ENCODE measurements around the gene ALDH16A1. TPM values are rescaled to one million over a fixed set of nuclear protein-coding genes. Genes with fewer than 3 reads are reported as not detected.

ALDH16A1 gene
- total and polyA plus RNA-seq, 7 donors = 3.6 to 12.9 (median 7.4) TPM

DNA sequence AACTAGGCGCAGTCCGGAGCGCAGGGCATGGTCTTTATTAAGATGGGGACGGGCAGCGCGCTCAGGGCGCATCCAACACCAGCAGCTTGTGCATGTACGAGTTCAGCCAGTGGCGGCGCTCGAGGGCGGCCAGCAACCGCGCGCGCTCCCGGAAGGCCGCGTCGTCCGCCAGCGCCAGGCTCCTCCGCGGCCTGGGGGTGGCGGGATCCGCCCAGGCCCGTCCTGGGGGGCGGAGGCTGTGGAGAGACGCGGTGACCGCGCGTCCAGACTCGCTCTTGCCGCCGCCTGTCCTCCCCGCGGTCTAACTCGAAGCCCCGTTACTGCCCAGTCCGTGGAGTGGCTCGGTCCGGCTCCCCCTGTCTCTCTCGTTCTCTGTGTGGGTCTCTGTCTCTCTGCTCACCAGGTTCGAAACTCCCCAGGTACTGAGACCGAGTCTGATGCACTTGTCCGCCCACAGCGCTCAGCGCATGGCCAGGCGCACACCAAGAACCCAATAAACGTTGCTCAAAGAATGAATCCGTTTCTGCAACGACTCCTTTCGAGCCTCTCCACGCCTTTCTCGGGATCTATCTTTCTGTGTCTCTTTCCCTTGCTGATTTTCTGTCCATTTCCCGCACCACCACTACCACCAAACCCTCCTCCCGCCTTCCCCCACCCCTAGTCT is 30.5 kb upstream of the ALDH16A1 start:
- H3K36me3 ChIP-seq (ENCODE audit: insufficient read depth in 1 of 2, low read depth in 1 of 2) = no peaks in the 10 kb centered on the region
- 2% methylated on average over 49 to 58 of the region's 58 CpGs for WGBS, 3 donors
- peak overlapping the region; percentile 46 for H3K4me3 ChIP-seq
- H3K9me3 ChIP-seq = no peaks in the 10 kb centered on the region
- H3K27ac ChIP-seq = no peak overlapping the region
- peak; percentile 58 to 88 (median 80) for ATAC-seq
- peaks cover 0 to 100% (median 53%) of the 10 kb centered on the region in 3 donors for H3K27me3 ChIP-seq (ENCODE audit: insufficient read depth in 3 of 3, low read length in 2 of 3)
- H3K4me1 ChIP-seq = peaks cover 21% of the 10 kb centered on the region
- TF ChIP-seq, protein P1, sequence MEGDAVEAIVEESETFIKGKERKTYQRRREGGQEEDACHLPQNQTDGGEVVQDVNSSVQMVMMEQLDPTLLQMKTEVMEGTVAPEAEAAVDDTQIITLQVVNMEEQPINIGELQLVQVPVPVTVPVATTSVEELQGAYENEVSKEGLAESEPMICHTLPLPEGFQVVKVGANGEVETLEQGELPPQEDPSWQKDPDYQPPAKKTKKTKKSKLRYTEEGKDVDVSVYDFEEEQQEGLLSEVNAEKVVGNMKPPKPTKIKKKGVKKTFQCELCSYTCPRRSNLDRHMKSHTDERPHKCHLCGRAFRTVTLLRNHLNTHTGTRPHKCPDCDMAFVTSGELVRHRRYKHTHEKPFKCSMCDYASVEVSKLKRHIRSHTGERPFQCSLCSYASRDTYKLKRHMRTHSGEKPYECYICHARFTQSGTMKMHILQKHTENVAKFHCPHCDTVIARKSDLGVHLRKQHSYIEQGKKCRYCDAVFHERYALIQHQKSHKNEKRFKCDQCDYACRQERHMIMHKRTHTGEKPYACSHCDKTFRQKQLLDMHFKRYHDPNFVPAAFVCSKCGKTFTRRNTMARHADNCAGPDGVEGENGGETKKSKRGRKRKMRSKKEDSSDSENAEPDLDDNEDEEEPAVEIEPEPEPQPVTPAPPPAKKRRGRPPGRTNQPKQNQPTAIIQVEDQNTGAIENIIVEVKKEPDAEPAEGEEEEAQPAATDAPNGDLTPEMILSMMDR (IDR thresholded peaks at IDR 0.05) = peak; percentile 42
- DNase-seq = peak; percentile 56 to 72
- intact Hi-C loops (cut with DNase I) = no loop called here

DNA sequence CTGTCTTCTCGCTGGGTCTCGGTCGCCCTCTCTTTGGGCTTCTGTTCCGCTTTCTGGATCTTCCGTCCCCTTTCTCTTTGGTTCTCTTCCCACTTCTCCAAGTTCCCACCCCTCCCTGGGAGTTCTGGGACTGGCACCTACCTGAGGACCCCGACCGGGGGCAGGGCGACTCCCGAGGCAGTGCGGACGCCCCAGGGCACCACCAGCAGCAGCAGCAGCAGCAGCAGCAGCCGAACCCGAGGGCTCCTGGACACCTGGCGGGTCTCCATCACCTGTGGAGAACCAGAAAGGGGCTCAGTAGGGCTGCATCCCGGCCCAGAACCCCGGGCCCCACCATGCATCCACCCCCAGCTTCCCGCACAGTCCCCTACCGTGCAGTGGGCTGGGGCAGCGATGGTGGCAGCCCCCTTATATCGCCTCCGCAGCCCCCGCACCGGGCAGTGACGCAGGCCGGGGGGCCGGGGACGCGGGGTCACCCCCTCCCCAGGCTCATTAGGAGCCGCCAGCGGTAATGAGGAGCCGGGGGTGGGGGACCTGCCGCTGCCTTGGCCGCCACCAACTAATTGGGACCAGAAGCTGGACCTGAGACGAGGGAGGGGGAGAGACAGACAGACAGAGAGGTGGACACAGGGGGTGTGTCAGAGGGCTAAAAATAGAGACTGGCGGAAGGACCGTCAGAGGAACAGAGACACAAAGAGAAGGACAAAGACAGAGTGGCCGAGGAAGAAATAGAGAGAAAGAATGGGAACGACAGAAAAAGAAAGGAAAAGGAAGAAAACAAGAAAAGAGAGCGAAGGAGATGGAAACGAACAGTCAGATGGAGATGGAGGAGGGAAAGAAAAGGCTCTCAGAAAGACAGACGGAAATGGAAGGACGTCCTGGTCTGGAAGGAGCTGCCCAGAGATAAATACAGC is 29.7 kb upstream of the ALDH16A1 start, which contains the start of gene PTH2:
Gene PTH2 (minus strand): TSS at position 371 of the 914 bp plus-strand sequence. CDS start 102 bp downstream, at position 269.
- Histone ChIP-seq H3K9me3 (no peaks in the 10 kb centered on the region), H3K27me3 (ENCODE audit: insufficient read depth in 3 of 3, low read length in 2 of 3) (peaks cover 0 to 100% (median 59%) of the 10 kb centered on the region in 3 donors), H3K4me3 (peak within 1 kb of the TSS; percentile 46), H3K27ac (no peak within 1 kb of the TSS), H3K4me1 (peaks cover 26% of the 10 kb centered on the region), H3K36me3 (ENCODE audit: insufficient read depth in 1 of 2, low read depth in 1 of 2) (no peaks in the 10 kb centered on the region)
- DNase-seq (no peak), ATAC-seq (peak in 2 of 4 donors; percentile 32 to 55)
- TF ChIP-seq, protein P1 (IDR thresholded peaks at IDR 0.05) = no peak
- intact Hi-C loops (cut with DNase I) = no loop called here
- 6 to 7% (median 7%) methylated on average over 41 to 42 of the region's 42 CpGs for WGBS, 3 donors

DNA sequence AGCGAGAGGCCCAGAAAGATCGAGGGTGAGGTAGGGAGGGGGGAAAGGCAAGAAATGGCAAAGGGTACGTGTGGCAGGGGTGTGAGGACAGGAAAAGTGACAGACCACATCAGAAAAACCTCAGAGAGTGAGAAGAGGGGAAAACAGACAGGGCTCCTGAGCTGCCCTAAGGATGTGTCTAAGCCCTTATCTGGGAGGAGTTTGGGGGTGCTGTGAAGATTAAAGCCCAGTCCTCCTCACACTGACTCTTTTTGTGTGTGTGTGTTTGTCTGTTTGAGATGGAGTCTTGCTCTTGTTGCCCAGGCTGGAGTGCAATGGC is 29.1 kb upstream of the ALDH16A1 start:
- intact Hi-C loops (cut with DNase I) = no loop called here
- TF ChIP-seq, protein P1 (IDR thresholded peaks at IDR 0.05) = no peak
- ATAC-seq (no peak), DNase-seq (no peak)
- Histone ChIP-seq H3K27ac (no peak overlapping the region), H3K36me3 (ENCODE audit: insufficient read depth in 1 of 2, low read depth in 1 of 2) (no peaks in the 10 kb centered on the region), H3K4me3 (no peak overlapping the region), H3K27me3 (ENCODE audit: insufficient read depth in 3 of 3, low read length in 2 of 3) (peaks cover 0 to 98% (median 59%) of the 10 kb centered on the region in 3 donors), H3K9me3 (no peaks in the 10 kb centered on the region), H3K4me1 (peaks cover 28% of the 10 kb centered on the region)
- 6 to 13% (median 10%) methylated on average over 3 of the region's 3 CpGs for WGBS, 3 donors

DNA sequence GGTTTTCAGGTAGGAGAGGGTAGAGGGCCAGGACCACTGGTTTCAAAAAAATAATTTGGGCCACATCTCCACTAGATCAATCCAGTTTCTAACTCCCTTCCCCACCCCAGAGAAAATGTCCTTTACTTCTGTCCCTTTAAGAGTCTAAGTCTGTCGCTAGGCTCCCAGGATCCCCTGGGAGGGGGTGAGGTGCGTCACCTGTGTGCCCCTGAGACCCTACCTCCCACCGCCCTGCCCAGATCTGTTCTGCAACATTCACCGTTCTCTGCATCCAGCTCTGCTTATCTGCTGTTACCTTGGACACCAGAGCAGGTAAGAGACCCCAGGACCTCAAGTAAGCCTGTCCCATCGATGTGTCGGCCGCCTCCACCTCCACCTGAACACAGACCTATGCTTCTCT is 27.8 kb upstream of the ALDH16A1 start, which contains the start of gene GFY:
Gene GFY (plus strand): TSS at position 211 of the 400 bp plus-strand sequence. CDS start 1,043 bp downstream, outside the sequence.
- DNase-seq (no peak), ATAC-seq (no peak)
- intact Hi-C loops (cut with DNase I) = no loop called here
- Histone ChIP-seq H3K36me3 (ENCODE audit: insufficient read depth in 1 of 2, low read depth in 1 of 2) (no peaks in the 10 kb centered on the region), H3K4me1 (peaks cover 28% of the 10 kb centered on the region), H3K27ac (no peak within 1 kb of the TSS), H3K4me3 (no peak within 1 kb of the TSS), H3K27me3 (ENCODE audit: insufficient read depth in 3 of 3, low read length in 2 of 3) (peaks cover 0 to 97% (median 62%) of the 10 kb centered on the region in 3 donors), H3K9me3 (no peaks in the 10 kb centered on the region)
- TF ChIP-seq, protein P1 (IDR thresholded peaks at IDR 0.05) = no peak
- 46 to 51% (median 49%) methylated on average over 7 of the region's 7 CpGs for WGBS, 3 donors
